Keratinocyte (primary cell): ENCODE results near the gene TPO. TPM values are rescaled to one million over a fixed set of nuclear protein-coding genes. Genes with fewer than 3 reads are reported as not detected.

Experiments
- DNase-seq: peaks from one replicate; pipeline ENCODE4 v3.0.0-alpha.2; 2011; ENCODE audit warnings: low read depth, missing footprints, low spot score
- FAIRE-seq: peaks from 2 replicates; lab custom pipeline; 2011; peaks lifted over from hg19 to GRCh38; lab: Jason Lieb, UNC
- H2AFZ ChIP-seq: 2 replicates; pipeline ENCODE4 v1.6.0; 2012; ENCODE audit warnings: low read length, control low read depth, inconsistent platforms; ENCODE audit not compliant: control insufficient read depth
- H3K27ac ChIP-seq: 2 replicates; pipeline ENCODE4 v1.5.1; 2011; ENCODE audit warnings: low read length; ENCODE audit not compliant: control insufficient read depth, insufficient read depth
- H3K27me3 ChIP-seq: 3 replicates; pipeline ENCODE4 v1.6.0; 2011; ENCODE audit warnings: low read length; ENCODE audit not compliant: control insufficient read depth, insufficient read depth; ENCODE audit errors: extremely low read depth
- H3K36me3 ChIP-seq, 2 experiments: 2 replicates in 1 of 2; 3 replicates in 1 of 2; pipeline ENCODE4 v1.5.1; 2011; ENCODE audit warnings: low read length in 2 of 2, mild to moderate bottlenecking in 1 of 2; ENCODE audit not compliant: control insufficient read depth in 2 of 2, insufficient read depth in 2 of 2; ENCODE audit errors: extremely low read depth in 1 of 2
- H3K4me1 ChIP-seq: 3 replicates; pipeline ENCODE4 v1.5.1; 2011; ENCODE audit warnings: low read length; ENCODE audit not compliant: control insufficient read depth, insufficient read depth; ENCODE audit errors: extremely low read depth
- H3K4me2 ChIP-seq: 3 replicates; pipeline ENCODE4 v1.6.0; 2011; ENCODE audit warnings: low read depth, low read length; ENCODE audit not compliant: control insufficient read depth, insufficient read depth; ENCODE audit errors: extremely low read depth
- H3K4me3 ChIP-seq, 3 experiments: fragments of 200-600 bp in 1 of 3; sonication (generic) in 1 of 3; 2 replicates in 2 of 3; 3 replicates in 1 of 3; pipeline ENCODE4 v1.5.1; 2011 to 2016; ENCODE audit warnings: low read length in 3 of 3, mild to moderate bottlenecking in 3 of 3, control low read depth in 2 of 3, inconsistent platforms in 1 of 3, low read depth in 1 of 3, mixed read lengths in 1 of 3, mixed run types in 1 of 3, moderate library complexity in 1 of 3; ENCODE audit not compliant: control insufficient read depth in 2 of 3, insufficient read depth in 2 of 3; ENCODE audit errors: extremely low read depth in 1 of 3
- H3K79me2 ChIP-seq: 2 replicates; pipeline ENCODE4 v1.6.0; 2012; ENCODE audit warnings: low read length; ENCODE audit not compliant: control insufficient read depth, insufficient read depth
- H3K9ac ChIP-seq: 3 replicates; pipeline ENCODE4 v1.6.0; 2011; ENCODE audit warnings: low read length; ENCODE audit not compliant: control insufficient read depth, insufficient read depth; ENCODE audit errors: extremely low read depth
- H3K9me1 ChIP-seq: 3 replicates; pipeline ENCODE4 v1.6.0; 2011; ENCODE audit warnings: low read length; ENCODE audit not compliant: control insufficient read depth, insufficient read depth; ENCODE audit errors: extremely low read depth
- H3K9me3 ChIP-seq: 2 replicates; pipeline ENCODE4 v1.5.1; 2012; ENCODE audit warnings: low read depth, low read length; ENCODE audit not compliant: control insufficient read depth
- H4K20me1 ChIP-seq: 3 replicates; pipeline ENCODE4 v1.6.0; 2011; ENCODE audit warnings: low read length; ENCODE audit not compliant: control insufficient read depth, insufficient read depth; ENCODE audit errors: extremely low read depth
- CTCF ChIP-seq, 3 experiments: IDR thresholded peaks in 1 of 3; conservative IDR thresholded peaks in 1 of 3; optimal IDR thresholded peaks in 1 of 3; 2 replicates in 2 of 3; 3 replicates in 1 of 3; pipeline versions ENCODE3 to v1.5.1; 2011; ENCODE audit warnings: low read length in 3 of 3, mild to moderate bottlenecking in 3 of 3, moderate library complexity in 2 of 3, control low read depth in 1 of 3, inconsistent platforms in 1 of 3; ENCODE audit not compliant: insufficient read depth in 2 of 3; ENCODE audit errors: extremely low read depth in 1 of 3
- EZH2 ChIP-seq: IDR thresholded peaks from one replicate; pipeline ENCODE4 v1.6.1; 2012; ENCODE audit warnings: inconsistent platforms, mild to moderate bottlenecking, low read length, moderate library complexity
- dilution Hi-C: fragments of 300-500 bp; cut with MboI; formaldehyde crosslinking; loops from one replicate; pipeline ENCODE4 v1.7.0; 2020; ENCODE audit warnings: low sequenced_read_pairs; ENCODE audit not compliant: extremely low pct_ligation_motif_present
- polyA plus RNA-seq, 5 experiments: library from polyadenylated mRNA; depleted of rRNA in 3 of 5; stranded (reverse) in 3 of 5; stranded (forward) in 1 of 5; unstranded in 1 of 5; fragments of >200 nt; gene quantifications; 1 replicate in 1 of 5; 2 replicates in 3 of 5; 3 replicates in 1 of 5; pipeline versions ENCODE4 v1.2.1 to v1.2.3, GENCODE V29; 2011 to 2012; ENCODE audit warnings: missing spikeins in 2 of 5, low read depth in 1 of 5, low replicate concordance in 1 of 5

The TPO gene
- polyA plus RNA-seq, 1 donor (not counting 4 experiments of a cell fraction or from before 2014, with no cell fraction given), result 0.07 TPM

GRCh38 chr2:1367601-1368000 is 45.7 kb upstream of the TPO start:
- DNase-seq, result no peak
- H3K9me1 ChIP-seq, result no peaks in the 10 kb centered on the region
- dilution Hi-C loops, result no loop called here
- TF ChIP-seq CTCF (optimal IDR thresholded peaks at IDR 0.05 in 1 of 3, IDR thresholded peaks at IDR 0.05 in 1 of 3, conservative IDR thresholded peaks at IDR 0.05 in 1 of 3; ENCODE audit: extremely low read depth in 1 of 3, insufficient read depth in 2 of 3, low read length in 3 of 3) (no peak), EZH2 (no peak)
- no peaks in the 10 kb centered on the region for H3K79me2 ChIP-seq
- H3K27ac ChIP-seq, result no peak overlapping the region
- no peaks in the 10 kb centered on the region for H4K20me1 ChIP-seq
- H2AFZ ChIP-seq, result no peak overlapping the region
- H3K27me3 ChIP-seq, result no peaks in the 10 kb centered on the region
- FAIRE-seq, result no peak
- H3K9ac ChIP-seq, result no peak overlapping the region
- H3K4me1 ChIP-seq, result no peaks in the 10 kb centered on the region
- no peaks in the 10 kb centered on the region for H3K9me3 ChIP-seq
- no peaks in the 10 kb centered on the region for H3K36me3 ChIP-seq
- no peak overlapping the region for H3K4me3 ChIP-seq
- H3K4me2 ChIP-seq, result no peak overlapping the region

- Histone ChIP-seq H4K20me1 (no peaks in the 10 kb centered on the region), H3K27me3 (no peaks in the 10 kb centered on the region), H3K36me3 (no peaks in the 10 kb centered on the region), H3K4me3 (no peak overlapping the region), H2AFZ (no peak overlapping the region), H3K79me2 (no peaks in the 10 kb centered on the region), H3K4me1 (no peaks in the 10 kb centered on the region), H3K27ac (no peak overlapping the region), H3K4me2 (no peak overlapping the region), H3K9ac (no peak overlapping the region), H3K9me1 (no peaks in the 10 kb centered on the region), H3K9me3 (no peaks in the 10 kb centered on the region)
- TF ChIP-seq CTCF (optimal IDR thresholded peaks at IDR 0.05 in 1 of 3, IDR thresholded peaks at IDR 0.05 in 1 of 3, conservative IDR thresholded peaks at IDR 0.05 in 1 of 3; ENCODE audit: extremely low read depth in 1 of 3, insufficient read depth in 2 of 3, low read length in 3 of 3) (no peak), EZH2 (no peak)
- FAIRE-seq (no peak), DNase-seq (no peak)
- dilution Hi-C loops, result no loop called here
Observed at GRCh38 chr2:1369905-1370304, 43.4 kb upstream of the TPO start.
